Measurements from ENCODE around the gene TEKT4.

DNA sequence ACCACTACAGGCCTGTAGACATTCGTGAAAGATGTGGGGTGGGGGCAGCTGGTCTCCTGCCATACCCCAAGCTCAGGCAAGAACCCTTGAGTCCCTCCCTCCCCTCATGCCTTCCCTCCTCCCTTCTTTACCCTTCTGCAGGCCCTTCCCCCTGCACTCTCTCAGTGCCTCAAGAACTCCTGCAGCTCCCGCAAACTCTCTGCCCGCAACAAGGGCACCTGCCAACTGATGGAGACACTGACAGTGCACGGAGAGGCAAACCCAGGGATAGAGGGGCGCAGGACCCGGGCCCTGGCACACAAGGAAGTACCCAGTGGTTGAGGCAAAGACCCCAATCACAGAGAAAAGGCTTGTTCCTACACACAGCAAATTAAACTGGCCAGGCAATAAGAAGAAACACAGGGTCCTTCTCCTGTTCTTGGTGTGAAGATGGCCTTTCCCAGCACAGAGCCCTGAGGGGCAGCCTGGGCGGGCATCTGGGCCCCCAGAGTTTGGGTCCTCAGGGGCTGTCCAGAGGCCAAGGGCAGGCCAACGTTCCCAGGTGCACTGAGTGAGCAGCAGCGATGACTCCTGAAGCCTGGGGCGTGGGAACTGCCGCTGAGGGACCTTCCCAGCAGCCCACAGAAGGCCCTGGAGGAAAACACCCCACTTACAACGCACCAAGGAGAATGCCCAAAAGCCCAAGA, 1.6 kb downstream of the TEKT4 start:
- TF ChIP-seq, protein P1, sequence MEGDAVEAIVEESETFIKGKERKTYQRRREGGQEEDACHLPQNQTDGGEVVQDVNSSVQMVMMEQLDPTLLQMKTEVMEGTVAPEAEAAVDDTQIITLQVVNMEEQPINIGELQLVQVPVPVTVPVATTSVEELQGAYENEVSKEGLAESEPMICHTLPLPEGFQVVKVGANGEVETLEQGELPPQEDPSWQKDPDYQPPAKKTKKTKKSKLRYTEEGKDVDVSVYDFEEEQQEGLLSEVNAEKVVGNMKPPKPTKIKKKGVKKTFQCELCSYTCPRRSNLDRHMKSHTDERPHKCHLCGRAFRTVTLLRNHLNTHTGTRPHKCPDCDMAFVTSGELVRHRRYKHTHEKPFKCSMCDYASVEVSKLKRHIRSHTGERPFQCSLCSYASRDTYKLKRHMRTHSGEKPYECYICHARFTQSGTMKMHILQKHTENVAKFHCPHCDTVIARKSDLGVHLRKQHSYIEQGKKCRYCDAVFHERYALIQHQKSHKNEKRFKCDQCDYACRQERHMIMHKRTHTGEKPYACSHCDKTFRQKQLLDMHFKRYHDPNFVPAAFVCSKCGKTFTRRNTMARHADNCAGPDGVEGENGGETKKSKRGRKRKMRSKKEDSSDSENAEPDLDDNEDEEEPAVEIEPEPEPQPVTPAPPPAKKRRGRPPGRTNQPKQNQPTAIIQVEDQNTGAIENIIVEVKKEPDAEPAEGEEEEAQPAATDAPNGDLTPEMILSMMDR (conservative IDR thresholded peaks at IDR 0.05), result no peak
- no peak for TF ChIP-seq ZFX (IDR thresholded peaks at IDR 0.05)

All from C4-2B (cell line).